Measurements from ENCODE around the gene TAF9B. TPM values are rescaled to one million over a fixed set of nuclear protein-coding genes. Genes with fewer than 3 reads are reported as not detected.

Gene TAF9B
- 10 to 100 TPM; 16.3 to 24.0 (median 18.5) TPM for total RNA-seq

GRCh38 chrX:78139160-78140123 is at the start of gene TAF9B:
Gene TAF9B, minus strand, starts transcription at chrX:78139650. Its CDS starts 39 bp downstream, at chrX:78139611.
- peaks cover 0 to 2% (median 0%) of the 10 kb centered on the region in 3 donors for H3K27me3 ChIP-seq
- H3K4me3 ChIP-seq, result peak within 1 kb of the TSS; percentile 62 to 79 (median 75)
- H3K27ac ChIP-seq, result peak within 1 kb of the TSS; percentile 67 to 81 (median 72)
- intact Hi-C loops (cut with DNase I; ENCODE audit: low total_unique reads) (loop anchor here (1.0 kb wide), 1 partner anchor 34 kb away; no protein-coding TSS in a partner anchor), in situ Hi-C loops (cut with MboI; ENCODE audit: low sequenced_read_pairs in 4 of 4) (no loop called here)
- no peaks in the 10 kb centered on the region for H3K9me3 ChIP-seq
- TF ChIP-seq POLR2A (IDR thresholded peaks at IDR 0.05), result peak; percentile 22 to 50
- TF ChIP-seq CTCF (IDR thresholded peaks at IDR 0.05 in 4 of 5, conservative IDR thresholded peaks at IDR 0.05 in 1 of 5), result no peak
- H3K4me1 ChIP-seq, result no peaks in the 10 kb centered on the region
- DNase-seq, result peak; percentile 50 to 78
- peak; percentile 94 to 95 for ATAC-seq
- H3K36me3 ChIP-seq, result no peaks in the 10 kb centered on the region

GRCh38 chrX:78182881-78183280 is 43.4 kb upstream of the TAF9B start:
- no peaks in the 10 kb centered on the region for H3K9me3 ChIP-seq
- in situ Hi-C loops (cut with MboI; ENCODE audit: low sequenced_read_pairs in 4 of 4) (no loop called here), intact Hi-C loops (cut with DNase I; ENCODE audit: low total_unique reads) (no loop called here)
- no peaks in the 10 kb centered on the region for H3K36me3 ChIP-seq
- DNase-seq (no peak), ATAC-seq (no peak)
- H3K4me1 ChIP-seq, result no peaks in the 10 kb centered on the region
- H3K4me3 ChIP-seq, result no peak overlapping the region
- no peaks in the 10 kb centered on the region for H3K27me3 ChIP-seq
- no peak overlapping the region for H3K27ac ChIP-seq
- TF ChIP-seq CTCF (IDR thresholded peaks at IDR 0.05 in 4 of 5, conservative IDR thresholded peaks at IDR 0.05 in 1 of 5), result no peak
- TF ChIP-seq POLR2A (IDR thresholded peaks at IDR 0.05), result no peak

GRCh38 chrX:78181307-78181706 is 41.9 kb upstream of the TAF9B start:
- Histone ChIP-seq H3K4me3 (no peak overlapping the region), H3K27me3 (no peaks in the 10 kb centered on the region), H3K9me3 (no peaks in the 10 kb centered on the region), H3K4me1 (no peaks in the 10 kb centered on the region), H3K27ac (no peak overlapping the region), H3K36me3 (no peaks in the 10 kb centered on the region)
- TF ChIP-seq CTCF (IDR thresholded peaks at IDR 0.05 in 4 of 5, conservative IDR thresholded peaks at IDR 0.05 in 1 of 5) (no peak), POLR2A (IDR thresholded peaks at IDR 0.05) (no peak)
- DNase-seq (no peak), ATAC-seq (no peak)
- intact Hi-C loops (cut with DNase I; ENCODE audit: low total_unique reads), result no loop called here
- in situ Hi-C loops (cut with MboI; ENCODE audit: low sequenced_read_pairs in 4 of 4), result no loop called here

- H3K4me3 ChIP-seq, result no peak overlapping the region
- ATAC-seq (no peak), DNase-seq (no peak)
- in situ Hi-C loops (cut with MboI; ENCODE audit: low sequenced_read_pairs in 4 of 4), result no loop called here
- no peak overlapping the region for H3K27ac ChIP-seq
- no peaks in the 10 kb centered on the region for H3K27me3 ChIP-seq
- H3K4me1 ChIP-seq, result no peaks in the 10 kb centered on the region
- H3K36me3 ChIP-seq, result no peaks in the 10 kb centered on the region
- intact Hi-C loops (cut with DNase I; ENCODE audit: low total_unique reads), result no loop called here
- no peak for TF ChIP-seq POLR2A (IDR thresholded peaks at IDR 0.05)
- TF ChIP-seq CTCF (IDR thresholded peaks at IDR 0.05 in 4 of 5, conservative IDR thresholded peaks at IDR 0.05 in 1 of 5), result no peak
- no peaks in the 10 kb centered on the region for H3K9me3 ChIP-seq
Observed at GRCh38 chrX:78168065-78168464, 28.6 kb upstream of the TAF9B start.
